Cardiac muscle cell (in vitro differentiated cells and primary cell): ENCODE results near the gene IFI27L1. TPM values are rescaled to one million over a fixed set of nuclear protein-coding genes. Genes with fewer than 3 reads are reported as not detected.
A peak's percentile ranks its signal among the peaks of the same experiment; 100 is the strongest.

ENCODE experiments used
- DNase-seq, 2 donors: peaks; one replicate each; pipeline versions ENCODE4 v3.0.0 to v3.0.0-alpha.2; 2010 to 2017; ENCODE audit warnings: low read depth in 1 of 2, low spot score in 1 of 2
- H3K27ac ChIP-seq: fragments of 200-600 bp; sonication (generic); 2 replicates; pipeline ENCODE4 v1.5.1; 2016
- H3K27me3 ChIP-seq: fragments of 200-600 bp; sonication (generic); 2 replicates; pipeline ENCODE4 v1.6.0; 2016; ENCODE audit warnings: control low read depth
- H3K36me3 ChIP-seq: fragments of 200-600 bp; sonication (generic); 2 replicates; pipeline ENCODE4 v1.5.1; 2016; ENCODE audit warnings: control low read depth
- H3K4me1 ChIP-seq: fragments of 200-600 bp; sonication (generic); 2 replicates; pipeline ENCODE4 v1.8.1; 2017; ENCODE audit warnings: low read depth, mild to moderate bottlenecking, mixed run types
- H3K4me3 ChIP-seq: fragments of 200-600 bp; sonication (generic); 2 replicates; pipeline ENCODE4 v1.5.1; 2016; ENCODE audit warnings: mild to moderate bottlenecking
- H3K9me3 ChIP-seq: fragments of 200-600 bp; sonication (generic); 2 replicates; pipeline ENCODE4 v1.5.1; 2017; ENCODE audit warnings: low read depth, mild to moderate bottlenecking, control low read depth
- polyA plus RNA-seq: library from polyadenylated mRNA; unstranded; fragments of >200 nt; fragmentation: Nextera tagmentation; extraction: Ambion mirVana; gene quantifications from 2 replicates; pipeline ENCODE4 v1.2.1, GENCODE V29; 2016
- total RNA-seq: library from RNA; depleted of rRNA; stranded (reverse); fragments of >200 nt; gene quantifications from 2 replicates; pipeline ENCODE4 v1.2.3, GENCODE V29; 2016
- TF ChIP-seq, protein P1 (sequence below): IDR thresholded peaks from 2 replicates; pipeline ENCODE4 v1.5.1; 2012; ENCODE audit warnings: low read depth, mild to moderate bottlenecking, low read length

IFI27L1 gene
- total and polyA plus RNA-seq, 2 experiments from 2014 or later: 75.5 to 95.4 TPM

DNA sequence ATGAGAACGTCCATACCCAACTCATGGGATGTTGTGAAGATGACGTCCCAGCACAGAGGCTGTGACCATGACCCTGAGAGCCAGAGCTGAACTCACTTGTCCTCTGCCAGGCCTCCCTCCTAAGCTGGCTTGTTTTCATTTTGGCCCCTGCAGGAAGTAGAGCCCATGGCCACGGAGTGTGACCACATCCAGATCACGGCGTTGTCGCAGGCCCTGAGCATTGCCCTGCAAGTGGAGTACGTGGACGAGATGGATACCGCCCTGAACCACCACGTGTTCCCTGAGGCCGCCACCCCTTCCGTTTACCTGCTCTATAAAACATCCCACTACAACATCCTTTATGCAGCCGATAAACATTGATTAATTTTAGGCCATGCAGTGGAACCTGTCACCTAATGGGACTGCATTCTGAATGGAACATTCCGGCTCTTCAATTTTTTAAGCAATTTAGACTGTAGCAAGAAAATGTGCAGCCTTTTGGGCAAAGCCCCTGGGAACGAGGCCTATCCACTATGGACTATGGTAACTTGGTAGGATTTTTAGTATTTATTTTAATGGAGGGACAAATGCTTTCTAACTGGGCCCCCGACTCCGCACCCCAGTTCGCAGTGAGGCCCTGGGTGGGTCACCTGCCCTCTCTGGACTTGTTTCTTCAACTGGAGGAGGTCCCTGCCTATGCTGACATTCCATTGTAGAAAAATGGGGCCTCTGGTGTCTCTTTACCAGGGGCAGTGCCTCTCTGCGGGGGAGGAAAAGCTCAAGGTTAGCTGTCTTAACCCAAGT is 35.4 kb upstream of the IFI27L1 start:
- Histone ChIP-seq H3K36me3 (peaks cover 31% of the 10 kb centered on the region), H3K4me3 (no peak overlapping the region), H3K9me3 (no peaks in the 10 kb centered on the region), H3K4me1 (peaks cover 8% of the 10 kb centered on the region), H3K27me3 (no peaks in the 10 kb centered on the region), H3K27ac (peak overlapping the region; percentile 53)
- no peak for DNase-seq
- TF ChIP-seq, protein P1, sequence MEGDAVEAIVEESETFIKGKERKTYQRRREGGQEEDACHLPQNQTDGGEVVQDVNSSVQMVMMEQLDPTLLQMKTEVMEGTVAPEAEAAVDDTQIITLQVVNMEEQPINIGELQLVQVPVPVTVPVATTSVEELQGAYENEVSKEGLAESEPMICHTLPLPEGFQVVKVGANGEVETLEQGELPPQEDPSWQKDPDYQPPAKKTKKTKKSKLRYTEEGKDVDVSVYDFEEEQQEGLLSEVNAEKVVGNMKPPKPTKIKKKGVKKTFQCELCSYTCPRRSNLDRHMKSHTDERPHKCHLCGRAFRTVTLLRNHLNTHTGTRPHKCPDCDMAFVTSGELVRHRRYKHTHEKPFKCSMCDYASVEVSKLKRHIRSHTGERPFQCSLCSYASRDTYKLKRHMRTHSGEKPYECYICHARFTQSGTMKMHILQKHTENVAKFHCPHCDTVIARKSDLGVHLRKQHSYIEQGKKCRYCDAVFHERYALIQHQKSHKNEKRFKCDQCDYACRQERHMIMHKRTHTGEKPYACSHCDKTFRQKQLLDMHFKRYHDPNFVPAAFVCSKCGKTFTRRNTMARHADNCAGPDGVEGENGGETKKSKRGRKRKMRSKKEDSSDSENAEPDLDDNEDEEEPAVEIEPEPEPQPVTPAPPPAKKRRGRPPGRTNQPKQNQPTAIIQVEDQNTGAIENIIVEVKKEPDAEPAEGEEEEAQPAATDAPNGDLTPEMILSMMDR: no peak

DNA sequence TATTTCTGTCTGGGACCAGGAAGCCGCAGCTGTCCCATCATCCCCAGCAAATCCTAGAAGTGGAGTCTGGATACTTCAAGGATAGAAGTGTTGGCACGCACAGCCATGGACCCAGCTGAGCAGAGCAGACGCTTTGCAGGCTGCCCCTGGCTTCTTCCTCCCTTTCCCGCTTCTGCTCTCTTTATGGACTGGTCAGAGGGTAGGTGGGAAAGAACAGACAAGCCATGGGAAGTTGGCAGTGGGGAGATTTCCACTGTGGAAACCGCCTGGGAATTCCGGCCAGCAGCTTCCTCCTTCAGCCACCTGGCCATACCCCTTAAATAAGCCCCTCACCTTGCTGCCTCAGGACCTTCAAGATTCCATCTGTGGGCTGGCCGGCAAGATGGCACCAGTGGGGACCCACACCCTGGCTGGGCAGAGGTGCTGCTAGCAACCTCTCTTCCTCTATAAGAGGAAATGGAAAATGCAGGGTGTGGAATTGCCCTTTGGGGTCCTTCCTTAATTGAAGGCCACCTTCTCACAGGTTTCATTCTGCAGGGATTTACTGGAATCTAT is 34.3 kb upstream of the IFI27L1 start:
- H3K4me1 ChIP-seq: peaks cover 17% of the 10 kb centered on the region
- no peak for DNase-seq
- peak overlapping the region; percentile 53 for H3K27ac ChIP-seq
- no peaks in the 10 kb centered on the region for H3K27me3 ChIP-seq
- no peaks in the 10 kb centered on the region for H3K9me3 ChIP-seq
- TF ChIP-seq, protein P1: no peak
- H3K36me3 ChIP-seq: peaks cover 31% of the 10 kb centered on the region
- H3K4me3 ChIP-seq: no peak overlapping the region

DNA sequence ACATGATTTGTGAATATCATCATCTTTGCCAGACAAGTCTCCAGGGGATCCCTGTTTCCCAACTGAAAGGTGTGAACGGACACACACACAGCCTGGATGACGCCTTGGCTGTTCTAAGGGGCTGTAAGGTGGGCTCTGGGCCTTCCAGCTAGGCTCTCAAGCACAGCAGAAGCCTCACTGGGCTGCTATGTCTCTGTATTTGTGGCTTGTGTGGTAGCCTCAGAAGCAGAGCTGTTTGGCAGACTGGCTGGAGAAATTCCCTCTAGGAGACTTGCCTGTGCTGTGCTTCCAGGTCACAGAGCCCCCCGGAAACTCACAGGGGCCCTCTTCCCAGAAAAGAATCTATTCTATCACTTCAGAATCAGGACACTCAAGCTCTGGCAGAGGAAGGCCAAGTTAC is 33.5 kb upstream of the IFI27L1 start:
- Histone ChIP-seq H3K36me3 (peaks cover 36% of the 10 kb centered on the region), H3K4me1 (peaks cover 25% of the 10 kb centered on the region), H3K9me3 (no peaks in the 10 kb centered on the region), H3K27me3 (no peaks in the 10 kb centered on the region), H3K27ac (peak overlapping the region; percentile 53), H3K4me3 (no peak overlapping the region)
- TF ChIP-seq, protein P1: no peak
- no peak for DNase-seq

DNA sequence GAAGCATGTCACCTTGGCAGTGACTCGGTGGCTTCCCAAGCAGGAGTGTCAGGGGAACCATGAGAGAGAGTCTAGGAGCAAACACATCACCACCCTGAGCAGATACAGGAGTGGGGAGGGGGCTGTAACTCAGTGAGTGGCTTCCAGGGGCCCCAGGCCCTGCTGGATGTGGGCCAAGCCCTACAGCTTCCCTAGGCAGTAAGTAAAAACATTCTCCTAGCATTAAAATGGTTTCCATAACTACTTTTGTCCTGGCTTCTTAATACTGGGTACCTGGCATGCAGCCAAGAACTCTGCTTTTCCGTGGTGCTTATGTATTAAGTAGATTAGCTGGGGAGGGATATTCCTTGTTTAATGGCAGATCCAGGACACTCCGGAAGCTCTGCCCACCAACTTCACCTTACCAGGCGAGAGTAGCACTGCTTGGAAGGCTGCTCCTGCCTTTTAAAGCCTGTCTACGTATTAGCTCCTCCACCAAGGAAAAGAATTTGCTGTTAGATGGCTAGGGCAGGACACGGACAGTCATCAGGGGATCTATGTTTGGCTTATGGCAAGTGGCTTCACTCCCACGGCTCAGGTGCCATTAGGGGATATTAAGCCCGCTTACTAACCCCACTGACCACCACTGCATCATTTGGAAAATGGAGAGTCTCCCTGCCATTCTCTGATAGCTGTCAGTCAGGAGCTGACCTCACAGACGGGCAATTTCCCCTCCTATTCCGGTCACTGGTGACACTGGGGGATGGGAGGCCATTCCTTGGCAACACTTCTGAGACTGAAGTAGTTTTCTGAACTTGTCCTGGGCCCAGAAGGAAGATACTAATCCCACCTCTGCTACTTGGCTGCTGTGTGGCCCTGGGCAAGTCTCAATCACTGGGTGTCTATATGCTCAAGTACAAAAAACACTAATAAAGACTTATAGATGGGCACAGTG is 32.2 kb upstream of the IFI27L1 start:
- no peak for DNase-seq
- TF ChIP-seq, protein P1: no peak
- no peaks in the 10 kb centered on the region for H3K9me3 ChIP-seq
- peaks cover 29% of the 10 kb centered on the region for H3K4me1 ChIP-seq
- no peaks in the 10 kb centered on the region for H3K27me3 ChIP-seq
- peak overlapping the region; percentile 53 for H3K27ac ChIP-seq
- peaks cover 43% of the 10 kb centered on the region for H3K36me3 ChIP-seq
- no peak overlapping the region for H3K4me3 ChIP-seq

DNA sequence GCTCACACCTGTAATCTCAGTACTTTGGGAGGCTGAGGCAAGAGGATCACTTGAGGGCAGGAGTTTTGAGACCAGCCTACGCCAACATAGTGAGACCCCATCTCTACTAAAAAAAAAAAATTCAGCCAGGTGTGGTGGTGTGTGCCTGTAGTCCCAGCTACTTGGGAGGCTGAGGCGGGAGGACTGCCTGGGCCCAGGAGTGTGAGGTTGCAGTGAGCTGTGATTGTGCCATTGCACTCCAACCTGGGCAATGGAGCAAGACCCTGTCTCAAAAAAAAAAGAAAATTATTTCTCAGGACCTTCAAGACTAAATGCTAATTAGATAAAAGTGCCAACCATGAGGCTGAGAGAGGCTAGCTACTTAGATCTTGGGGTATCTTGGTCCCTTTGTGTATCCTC is 31.5 kb upstream of the IFI27L1 start:
- TF ChIP-seq, protein P1: no peak

More for the DNA sequence above, 31.5 kb upstream of the IFI27L1 start:
- peaks cover 29% of the 10 kb centered on the region for H3K4me1 ChIP-seq
- H3K27me3 ChIP-seq: no peaks in the 10 kb centered on the region
- peak overlapping the region; percentile 76 for H3K27ac ChIP-seq
- H3K9me3 ChIP-seq: no peaks in the 10 kb centered on the region
- no peak overlapping the region for H3K4me3 ChIP-seq
- no peak for DNase-seq
- peaks cover 50% of the 10 kb centered on the region for H3K36me3 ChIP-seq
